Adrenal gland (tissue), 12 donors: ENCODE results near the gene SLFN5. TPM values are rescaled to one million over a fixed set of nuclear protein-coding genes. Genes with fewer than 3 reads are reported as not detected.

Source experiments
- DNase-seq, 7 donors: peaks; one replicate each; pipeline ENCODE4 v3.0.0-alpha.2; 2019 to 2020
- H3K27ac ChIP-seq, 5 donors: fragments of 200-600 bp; sonication (generic) in 4 of 5; 1 replicate in 3 of 5; 2 replicates in 2 of 5; pipeline versions ENCODE4 v1.5.1 to v1.8.0; 2016 to 2020; ENCODE audit warnings: mild to moderate bottlenecking in 1 of 5
- H3K27me3 ChIP-seq: fragments of 200-600 bp; 2 replicates; pipeline ENCODE4 v1.8.0; 2021
- H3K36me3 ChIP-seq, 2 donors: fragments of 200-600 bp; replicated peaks in 1 of 2; 1 replicate in 1 of 2; 2 replicates in 1 of 2; pipeline versions ENCODE4 v1.5.1 to v1.8.0; 2018 to 2022
- H3K4me1 ChIP-seq, 2 donors: fragments of 200-600 bp; replicated peaks in 1 of 2; 1 replicate in 1 of 2; 2 replicates in 1 of 2; pipeline versions ENCODE4 v1.5.1 to v1.8.0; 2018 to 2021
- H3K4me3 ChIP-seq, 4 donors: fragments of 200-600 bp; sonication (generic) in 3 of 4; one replicate each; pipeline ENCODE4 v1.5.1; 2016 to 2018
- H3K9me3 ChIP-seq, 3 donors: fragments of 200-600 bp; sonication (generic) in 1 of 3; replicated peaks in 1 of 3; 1 replicate in 2 of 3; 2 replicates in 1 of 3; pipeline versions ENCODE4 v1.5.1 to v1.8.0; 2016 to 2021
- CTCF ChIP-seq, 6 experiments: fragments of 450-650 bp in 4 of 6; fragments of 200-600 bp in 2 of 6; sonication (generic) in 1 of 6; IDR thresholded peaks; 1 replicate in 5 of 6; 2 replicates in 1 of 6; pipeline versions ENCODE4 v1.5.1 to v1.8.0; 2016 to 2021; ENCODE audit warnings: antibody characterized with exemption in 6 of 6, mild to moderate bottlenecking in 2 of 6, moderate library complexity in 1 of 6
- POLR2A ChIP-seq, 2 donors: fragments of 450-650 bp; IDR thresholded peaks; one replicate each; pipeline ENCODE4 v1.6.1; 2017; ENCODE audit warnings: antibody characterized with exemption in 2 of 2, mild to moderate bottlenecking in 2 of 2, moderate library complexity in 1 of 2
- WGBS, 4 donors: extraction: QIAGEN DNeasy Blood & Tissue Kit in 2 of 4; methylation state at CpG; one replicate each; pipeline versions ENCODE4 v1.1.5 to v1.1.7; 2013 to 2017; 5-methylcytosine and 5-hydroxymethylcytosine counted together
- intact Hi-C, 2 donors: fragments of 100-400 bp; cut with DNase I; formaldehyde crosslinking; loops; one replicate each; pipeline versions ENCODE4 v1.14.1 to v1.15.0; 2022 to 2023
- polyA plus RNA-seq, 3 donors: library from polyadenylated mRNA; stranded (reverse); fragments of 200-250 nt in 2 of 3; fragments of 350-450 nt in 1 of 3; fragmentation: Illumina TruSeq in 1 of 3; extraction: RNeasy Lipid Tissue Mini Kit (QIAGEN cat#74804) in 1 of 3; gene quantifications; one replicate each; pipeline ENCODE4 v1.2.3, GENCODE V29; 2013 to 2014
- total RNA-seq, 9 donors: library from RNA; depleted of rRNA in 4 of 9; stranded (reverse); fragments of >200 nt in 4 of 9; fragments of 120-200 nt in 1 of 9; fragmentation: NEBNext Ultra II Directional in 1 of 9; extraction: Animal tissue kit (Norgen Biotek cat#: 25700) in 1 of 9; gene quantifications; one replicate each; pipeline versions ENCODE4 v1.1.0 to v1.2.4, GENCODE V29; 2013 to 2023
- donor health status: healthy with polysubstance abuse.
- donor health status: Bipolar disorder and iron deficiency.
- donor health status: DM: yes; HTN: yes; CAD: no.
- donor health status: DM: no; HTN: no; CAD: no.
- donor health status: DM: no; HTN: no; CAD: no.
- donor health status: DM: yes; HTN: yes; CAD: no.

Gene SLFN5
- total and polyA plus RNA-seq, 12 donors: 3.2 to 57.8 (median 34.4) TPM

- intact Hi-C loops: no loop called here
- no peak for TF ChIP-seq CTCF (IDR thresholded peaks at IDR 0.05)
- no peak for TF ChIP-seq POLR2A (IDR thresholded peaks at IDR 0.05)
- Histone ChIP-seq H3K4me3 (no peak overlapping the region), H3K27ac (no peak overlapping the region), H3K4me1 (peaks cover 0 to 6% of the 10 kb centered on the region in 2 donors), H3K9me3 (no peaks in the 10 kb centered on the region), H3K36me3 (no peaks in the 10 kb centered on the region), H3K27me3 (no peaks in the 10 kb centered on the region)
- 61 to 71% (median 67%) methylated on average over 5 of the region's 5 CpGs for WGBS, 4 donors
- DNase-seq: no peak
Measured at GRCh38 chr17:35217107-35217506, 25.8 kb upstream of the SLFN5 start.

GRCh38 chr17:35218915-35219314, 24.0 kb upstream of the SLFN5 start:
- no peak overlapping the region for H3K4me3 ChIP-seq
- H3K27me3 ChIP-seq: no peaks in the 10 kb centered on the region
- H3K36me3 ChIP-seq: no peaks in the 10 kb centered on the region
- no peaks in the 10 kb centered on the region for H3K9me3 ChIP-seq
- intact Hi-C loops: no loop called here
- TF ChIP-seq POLR2A (IDR thresholded peaks at IDR 0.05) (no peak), CTCF (IDR thresholded peaks at IDR 0.05) (no peak)
- no peak overlapping the region for H3K27ac ChIP-seq
- H3K4me1 ChIP-seq: peaks cover 0 to 6% of the 10 kb centered on the region in 2 donors
- WGBS, 4 donors: 36 to 51% (median 40%) methylated on average over 2 of the region's 2 CpGs
- no peak for DNase-seq

- intact Hi-C loops: no loop called here
- H3K27me3 ChIP-seq: no peaks in the 10 kb centered on the region
- peaks cover 0 to 4% (median 0%) of the 10 kb centered on the region in 3 donors for H3K9me3 ChIP-seq
- H3K27ac ChIP-seq: no peak overlapping the region
- DNase-seq: no peak
- 96 to 100% (median 100%) methylated on average over 2 of the region's 2 CpGs for WGBS, 4 donors
- TF ChIP-seq CTCF (IDR thresholded peaks at IDR 0.05): no peak
- no peak for TF ChIP-seq POLR2A (IDR thresholded peaks at IDR 0.05)
- H3K4me1 ChIP-seq: peaks cover 0 to 6% of the 10 kb centered on the region in 2 donors
- no peaks in the 10 kb centered on the region for H3K36me3 ChIP-seq
- no peak overlapping the region for H3K4me3 ChIP-seq
Measured at GRCh38 chr17:35222452-35222851, 20.4 kb upstream of the SLFN5 start.

- Histone ChIP-seq H3K27me3 (no peaks in the 10 kb centered on the region), H3K27ac (no peak overlapping the region), H3K9me3 (peaks cover 0 to 4% (median 0%) of the 10 kb centered on the region in 3 donors), H3K36me3 (no peaks in the 10 kb centered on the region), H3K4me3 (no peak overlapping the region), H3K4me1 (no peaks in the 10 kb centered on the region)
- DNase-seq: no peak
- intact Hi-C loops: no loop called here
- 35 to 50% (median 46%) methylated on average over 1 of the region's 1 CpG for WGBS, 4 donors
- no peak for TF ChIP-seq POLR2A (IDR thresholded peaks at IDR 0.05)
- TF ChIP-seq CTCF (IDR thresholded peaks at IDR 0.05): no peak
Measured at GRCh38 chr17:35224436-35224835, 18.4 kb upstream of the SLFN5 start.
